HepG2 (cell line): ENCODE data around the gene ZNF584. TPM values are rescaled to one million over a fixed set of nuclear protein-coding genes. Genes with fewer than 3 reads are reported as not detected.

Experiments used
- CENPT ChIP-seq: sonication (generic); formaldehyde crosslinking; IDR thresholded peaks from 2 replicates; pipeline ENCODE4 v1.8.0; 2022; ENCODE audit warnings: low read depth, mild to moderate bottlenecking, moderate library complexity, missing genetic modification reagents
- FLYWCH1 ChIP-seq: sonication (generic); formaldehyde crosslinking; IDR thresholded peaks from 2 replicates; pipeline ENCODE4 v1.8.1; 2023; ENCODE audit warnings: mild to moderate bottlenecking, missing genetic modification reagents
- GATAD2A ChIP-seq: IDR thresholded peaks from 2 replicates; pipeline ENCODE4 v1.6.1; 2016
- KLF9 ChIP-seq: IDR thresholded peaks from 2 replicates; pipeline ENCODE4 v1.6.1; 2016; ENCODE audit warnings: low read depth
- NR2F2 ChIP-seq: IDR thresholded peaks from 2 replicates; pipeline ENCODE4 v1.6.1; 2012; ENCODE audit warnings: low read depth, inconsistent platforms, borderline replicate concordance
- POLR2AphosphoS2 ChIP-seq: IDR thresholded peaks from 2 replicates; pipeline ENCODE4 v1.6.1; 2011; ENCODE audit warnings: low read depth, low read length, improper control_type of control experiment
- RBFOX2 ChIP-seq: fragments of 200-400 bp; formaldehyde crosslinking; IDR thresholded peaks from 2 replicates; pipeline ENCODE4 v1.6.1; 2017; ENCODE audit warnings: low read depth, mild to moderate bottlenecking, low read length
- SIX1 ChIP-seq: sonication (generic); formaldehyde crosslinking; IDR thresholded peaks from 2 replicates; pipeline ENCODE4 v1.4.0; 2020; ENCODE audit warnings: missing genetic modification reagents, borderline replicate concordance
- TFAP4 ChIP-seq: sonication (generic); IDR thresholded peaks from 2 replicates; pipeline ENCODE4 v1.6.1; 2016; ENCODE audit warnings: low read depth, borderline replicate concordance
- ZNF143 ChIP-seq: sonication (generic); formaldehyde crosslinking; IDR thresholded peaks from 2 replicates; pipeline ENCODE4 v1.4.0; 2020; ENCODE audit warnings: missing genetic modification reagents
- ZNF251 ChIP-seq: sonication (generic); formaldehyde crosslinking; IDR thresholded peaks from 2 replicates; pipeline ENCODE4 v1.9.0; 2021; ENCODE audit warnings: mild to moderate bottlenecking, missing genetic modification reagents
- ZNF547 ChIP-seq: sonication (generic); formaldehyde crosslinking; IDR thresholded peaks from 2 replicates; pipeline ENCODE4 v1.5.1; 2020; ENCODE audit warnings: mild to moderate bottlenecking, missing genetic modification reagents
- ZNF570 ChIP-seq: sonication (generic); formaldehyde crosslinking; IDR thresholded peaks from 2 replicates; pipeline ENCODE4 v1.4.0; 2020; ENCODE audit warnings: mild to moderate bottlenecking, missing genetic modification reagents, borderline replicate concordance
- ZNF724P ChIP-seq: sonication (generic); formaldehyde crosslinking; IDR thresholded peaks from 2 replicates; pipeline ENCODE4 v1.8.0; 2022; ENCODE audit warnings: missing genetic modification reagents, borderline replicate concordance
- ZNF775 ChIP-seq: sonication (generic); formaldehyde crosslinking; IDR thresholded peaks from 2 replicates; pipeline ENCODE4 v1.4.0; 2020; ENCODE audit warnings: missing genetic modification reagents, mild to moderate bottlenecking, moderate library complexity, borderline replicate concordance
- ZNF777 ChIP-seq: sonication (generic); formaldehyde crosslinking; IDR thresholded peaks from 2 replicates; pipeline ENCODE4 v1.4.0; 2020; ENCODE audit warnings: missing genetic modification reagents
- ZSCAN20 ChIP-seq: sonication (generic); formaldehyde crosslinking; IDR thresholded peaks from 2 replicates; pipeline ENCODE4 v1.4.0; 2020; ENCODE audit warnings: missing genetic modification reagents, mild to moderate bottlenecking, borderline replicate concordance
- polyA plus RNA-seq, 8 experiments: library from polyadenylated mRNA; depleted of rRNA in 3 of 8; stranded (reverse) in 7 of 8; unstranded in 1 of 8; fragments of >200 nt; fragmentation: Illumina TruSeq in 4 of 8; extraction: Trizol in 4 of 8; gene quantifications; 2 replicates each; pipeline versions ENCODE4 v1.2.1 to v1.2.3, GENCODE V29; 2011 to 2016; ENCODE audit warnings: low read depth in 4 of 8, missing spikeins in 1 of 8, mixed read lengths in 1 of 8; ENCODE audit not compliant: insufficient read depth in 1 of 8
- total RNA-seq, 5 experiments: library from RNA; depleted of rRNA; stranded (reverse); fragments of >200 nt; fragmentation: Illumina TruSeq; extraction: Trizol; gene quantifications; 2 replicates each; pipeline ENCODE4 v1.2.3, GENCODE V29; 2016; ENCODE audit warnings: low read depth in 1 of 5
- TF ChIP-seq, protein P1 (sequence below): sonication (generic); formaldehyde crosslinking; IDR thresholded peaks from 2 replicates; pipeline ENCODE4 v1.4.0; 2020; ENCODE audit warnings: missing genetic modification reagents

The ZNF584 gene
- total and polyA plus RNA-seq, 2 of the 13 experiments (the other 11 are each of a cell fraction or from before 2014, with no cell fraction given) = 2.4 to 7.0 TPM

DNA sequence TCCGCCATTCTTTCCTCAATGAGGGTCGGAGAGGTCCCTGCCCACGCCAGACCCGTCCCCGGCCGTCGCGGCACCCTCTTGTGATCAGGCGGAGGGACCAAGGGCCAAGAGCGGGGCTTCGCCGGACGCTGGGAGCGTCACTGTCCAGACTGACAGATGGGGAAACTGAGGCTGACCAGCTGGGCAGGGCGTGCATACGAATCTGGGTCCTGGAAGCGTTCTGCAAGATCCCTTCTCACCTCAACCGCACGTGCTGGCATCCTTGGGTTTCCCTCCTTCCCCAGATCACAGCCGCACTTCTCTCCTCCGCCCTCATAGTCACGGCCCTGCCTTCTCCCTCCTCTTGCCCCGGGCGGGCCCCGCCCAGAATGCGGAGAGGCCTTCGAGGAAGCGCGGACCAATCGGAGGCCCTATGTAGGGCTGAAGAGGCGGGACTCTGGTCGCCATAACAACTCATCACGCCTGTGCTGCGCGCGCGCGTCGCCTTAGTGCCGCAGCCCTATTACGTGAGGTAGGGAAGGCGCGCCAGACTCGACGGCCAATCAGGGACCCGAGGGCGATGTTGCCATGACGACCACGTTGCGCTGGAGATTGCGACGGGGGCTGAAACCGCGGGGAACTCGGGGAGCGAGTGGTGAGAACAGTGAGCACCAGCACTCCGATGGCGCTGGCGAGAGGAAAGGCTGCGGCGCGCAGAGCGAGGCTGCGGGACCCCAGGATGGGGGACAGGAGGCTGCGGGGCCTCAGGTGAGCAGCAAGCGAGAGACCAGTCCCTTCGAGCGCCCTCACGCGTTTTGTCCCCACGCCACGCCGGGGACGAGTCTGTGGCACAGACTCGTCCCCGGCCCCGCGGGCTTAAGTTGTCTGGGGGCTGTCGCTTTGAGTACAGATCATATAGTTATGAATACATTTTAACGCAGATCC, 7.3 kb upstream of the ZNF584 start (continued):
- no peak for TF ChIP-seq POLR2AphosphoS2
- no peak; the same call in 1 of the 2 replicates for TF ChIP-seq ZNF777 (CRISPR knock-in tag)
- TF ChIP-seq, protein P1, sequence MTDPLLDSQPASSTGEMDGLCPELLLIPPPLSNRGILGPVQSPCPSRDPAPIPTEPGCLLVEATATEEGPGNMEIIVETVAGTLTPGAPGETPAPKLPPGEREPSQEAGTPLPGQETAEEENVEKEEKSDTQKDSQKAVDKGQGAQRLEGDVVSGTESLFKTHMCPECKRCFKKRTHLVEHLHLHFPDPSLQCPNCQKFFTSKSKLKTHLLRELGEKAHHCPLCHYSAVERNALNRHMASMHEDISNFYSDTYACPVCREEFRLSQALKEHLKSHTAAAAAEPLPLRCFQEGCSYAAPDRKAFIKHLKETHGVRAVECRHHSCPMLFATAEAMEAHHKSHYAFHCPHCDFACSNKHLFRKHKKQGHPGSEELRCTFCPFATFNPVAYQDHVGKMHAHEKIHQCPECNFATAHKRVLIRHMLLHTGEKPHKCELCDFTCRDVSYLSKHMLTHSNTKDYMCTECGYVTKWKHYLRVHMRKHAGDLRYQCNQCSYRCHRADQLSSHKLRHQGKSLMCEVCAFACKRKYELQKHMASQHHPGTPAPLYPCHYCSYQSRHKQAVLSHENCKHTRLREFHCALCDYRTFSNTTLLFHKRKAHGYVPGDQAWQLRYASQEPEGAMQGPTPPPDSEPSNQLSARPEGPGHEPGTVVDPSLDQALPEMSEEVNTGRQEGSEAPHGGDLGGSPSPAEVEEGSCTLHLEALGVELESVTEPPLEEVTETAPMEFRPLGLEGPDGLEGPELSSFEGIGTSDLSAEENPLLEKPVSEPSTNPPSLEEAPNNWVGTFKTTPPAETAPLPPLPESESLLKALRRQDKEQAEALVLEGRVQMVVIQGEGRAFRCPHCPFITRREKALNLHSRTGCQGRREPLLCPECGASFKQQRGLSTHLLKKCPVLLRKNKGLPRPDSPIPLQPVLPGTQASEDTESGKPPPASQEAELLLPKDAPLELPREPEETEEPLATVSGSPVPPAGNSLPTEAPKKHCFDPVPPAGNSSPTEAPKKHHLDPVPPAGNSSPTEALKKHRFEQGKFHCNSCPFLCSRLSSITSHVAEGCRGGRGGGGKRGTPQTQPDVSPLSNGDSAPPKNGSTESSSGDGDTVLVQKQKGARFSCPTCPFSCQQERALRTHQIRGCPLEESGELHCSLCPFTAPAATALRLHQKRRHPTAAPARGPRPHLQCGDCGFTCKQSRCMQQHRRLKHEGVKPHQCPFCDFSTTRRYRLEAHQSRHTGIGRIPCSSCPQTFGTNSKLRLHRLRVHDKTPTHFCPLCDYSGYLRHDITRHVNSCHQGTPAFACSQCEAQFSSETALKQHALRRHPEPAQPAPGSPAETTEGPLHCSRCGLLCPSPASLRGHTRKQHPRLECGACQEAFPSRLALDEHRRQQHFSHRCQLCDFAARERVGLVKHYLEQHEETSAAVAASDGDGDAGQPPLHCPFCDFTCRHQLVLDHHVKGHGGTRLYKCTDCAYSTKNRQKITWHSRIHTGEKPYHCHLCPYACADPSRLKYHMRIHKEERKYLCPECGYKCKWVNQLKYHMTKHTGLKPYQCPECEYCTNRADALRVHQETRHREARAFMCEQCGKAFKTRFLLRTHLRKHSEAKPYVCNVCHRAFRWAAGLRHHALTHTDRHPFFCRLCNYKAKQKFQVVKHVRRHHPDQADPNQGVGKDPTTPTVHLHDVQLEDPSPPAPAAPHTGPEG (CRISPR knock-in tag) = no peak
- no peak for TF ChIP-seq ZNF775 (CRISPR knock-in tag)
- TF ChIP-seq SIX1 (CRISPR knock-in tag) = no peak
- TF ChIP-seq ZNF143 (CRISPR knock-in tag) = peak; percentile 42; the same call in 1 of the 2 replicates
- no peak for TF ChIP-seq KLF9 (CRISPR knock-in tag)
- peak; percentile 5; the same call in 1 of the 2 replicates for TF ChIP-seq CENPT (CRISPR knock-in tag)
- no peak for TF ChIP-seq NR2F2
- TF ChIP-seq ZNF724P (CRISPR knock-in tag) = no peak; the same call in 1 of the 2 replicates
- 0 out of 2 replicates have a peak, but pooled peaks have one; percentile 43 for TF ChIP-seq ZSCAN20 (CRISPR knock-in tag)
- no peak for TF ChIP-seq ZNF251 (CRISPR knock-in tag)
- 0 out of 2 replicates have a peak, but pooled peaks have one; percentile 29 for TF ChIP-seq GATAD2A (CRISPR knock-in tag)
- TF ChIP-seq RBFOX2 = peak; percentile 81
- TF ChIP-seq TFAP4 = no peak
- TF ChIP-seq ZNF570 (CRISPR knock-in tag) = no peak
- TF ChIP-seq ZNF547 = peak; percentile 82; the same call in 1 of the 2 replicates
- TF ChIP-seq FLYWCH1 (CRISPR knock-in tag) = no peak
